HG03103 (cell line): Measurements from ENCODE around the gene SLC1A3.

Source experiments
- ATAC-seq: cut with Tn5 transposase; IDR thresholded peaks from one replicate; pipeline ENCODE4 v1.9.1; 2021; ENCODE audit warnings: low read depth; ENCODE audit not compliant: unreplicated experiment

The SLC1A3 gene

GRCh38 chr5:36599986-36600779, 6.2 kb upstream of the SLC1A3 start:
- ATAC-seq: no peak

GRCh38 chr5:36600917-36601527, 5.4 kb upstream of the SLC1A3 start:
- no peak for ATAC-seq

GRCh38 chr5:36602704-36603321, 3.6 kb upstream of the SLC1A3 start:
- no peak for ATAC-seq

- ATAC-seq: no peak
These were observed 1.2 kb upstream of the SLC1A3 start for GRCh38 chr5:36605241-36605640.

- ATAC-seq: no peak
These were observed 374 bp upstream of the SLC1A3 start for GRCh38 chr5:36606036-36606427.

- no peak for ATAC-seq
These were observed 737 bp downstream of the SLC1A3 start for GRCh38 chr5:36607114-36607571.

GRCh38 chr5:36607838-36608783, 1.7 kb downstream of the SLC1A3 start:
- no peak for ATAC-seq

- no peak for ATAC-seq
These were observed 4.2 kb downstream of the SLC1A3 start for GRCh38 chr5:36610621-36611020.

GRCh38 chr5:36611520-36612274, 5.3 kb downstream of the SLC1A3 start:
- ATAC-seq: no peak

- ATAC-seq: no peak
These were observed 6.8 kb downstream of the SLC1A3 start for GRCh38 chr5:36613241-36613640.

- ATAC-seq: no peak
These were observed 7.6 kb downstream of the SLC1A3 start for GRCh38 chr5:36613771-36614656.

- no peak for ATAC-seq
These were observed 8.4 kb downstream of the SLC1A3 start for GRCh38 chr5:36614657-36615308.

GRCh38 chr5:36619012-36619635, 12.7 kb downstream of the SLC1A3 start:
- ATAC-seq: no peak

GRCh38 chr5:36621985-36622384, 15.6 kb downstream of the SLC1A3 start:
- ATAC-seq: no peak

- no peak for ATAC-seq
These were observed 17.4 kb downstream of the SLC1A3 start for GRCh38 chr5:36623832-36624231.

- ATAC-seq: no peak
These were observed 17.9 kb downstream of the SLC1A3 start for GRCh38 chr5:36624277-36624676.

- no peak for ATAC-seq
These were observed 22.3 kb downstream of the SLC1A3 start for GRCh38 chr5:36628695-36629094.

- ATAC-seq: no peak
These were observed 23.3 kb downstream of the SLC1A3 start for GRCh38 chr5:36629729-36630128.
